HepG2 (cell line): ENCODE results near the gene CELSR2. TPM values are rescaled to one million over a fixed set of nuclear protein-coding genes. Genes with fewer than 3 reads are reported as not detected.

Experiments
- ATAC-seq: fragments of 200-7000 bp; cut with Tn5 transposase; 3 replicates; pipeline ENCODE4 v1.9.1; 2020; ENCODE audit warnings: mild to moderate bottlenecking, moderate library complexity
- BruUV-seq: library from RNA; stranded (reverse); fragments of 400-500 nt; replicated peaks from 2 replicates; lab custom pipeline; 2021; lab: Mats Ljungman, UMichigan
- CTCF ChIA-PET: fragments of 300-600 bp; formaldehyde crosslinking; extraction: SDS; loops from one replicate; lab custom pipeline; 2021; ENCODE audit warnings: low total read pairs, inconsistent platforms, low intra/inter-chr PET ratio; lab: Yijun Ruan, JAX
- POLR2A ChIA-PET: fragments of 350-600 bp; sonication (Branson Sonifier 250); formaldehyde crosslinking; loops from one replicate; lab custom pipeline; 2020; ENCODE audit warnings: antibody characterized with exemption, inconsistent platforms; lab: Yijun Ruan, JAX
- DNase-seq: peaks from one replicate; pipeline ENCODE4 v3.0.0-alpha.2; 2015; ENCODE audit warnings: low spot score
- FAIRE-seq: peaks from 3 replicates; lab custom pipeline; 2011; peaks lifted over from hg19 to GRCh38; lab: Jason Lieb, UNC
- H2AFZ ChIP-seq: one replicate; pipeline ENCODE4 v1.6.1; 2011; ENCODE audit warnings: low read length, inconsistent platforms
- H3K27ac ChIP-seq: fragments of 300-600 bp; 3 replicates; pipeline ENCODE4 v1.8.0; 2011; ENCODE audit warnings: mixed run types, mild to moderate bottlenecking, mixed read lengths, low read length, inconsistent platforms; ENCODE audit not compliant: insufficient read depth; ENCODE audit errors: extremely low read length
- H3K27me3 ChIP-seq, 2 experiments: fragments of 200-600 bp in 1 of 2; 2 replicates in 1 of 2; 3 replicates in 1 of 2; pipeline versions ENCODE4 v1.6.0 to v1.8.0; 2011; ENCODE audit warnings: low read length in 2 of 2, mild to moderate bottlenecking in 2 of 2, moderate library complexity in 2 of 2, inconsistent platforms in 1 of 2; ENCODE audit not compliant: insufficient read depth in 2 of 2, control insufficient read depth in 1 of 2
- H3K36me3 ChIP-seq, 2 experiments: fragments of 200-600 bp in 1 of 2; replicated peaks in 1 of 2; 2 replicates in 1 of 2; 3 replicates in 1 of 2; pipeline versions ENCODE4 v1.5.1 to v1.8.0; 2011; ENCODE audit warnings: low read length in 2 of 2, inconsistent platforms in 1 of 2; ENCODE audit not compliant: insufficient read depth in 2 of 2, control insufficient read depth in 1 of 2
- H3K4me1 ChIP-seq: 2 replicates; pipeline ENCODE4 v1.5.1; 2012; ENCODE audit warnings: low read length, inconsistent platforms; ENCODE audit not compliant: insufficient read depth
- H3K4me2 ChIP-seq: 2 replicates; pipeline ENCODE4 v1.6.0; 2011; ENCODE audit warnings: low read depth, low read length, inconsistent platforms
- H3K4me3 ChIP-seq, 3 experiments: fragments of 200-600 bp in 1 of 3; sonication (generic), shearing (Covaris generic) in 1 of 3; replicated peaks in 1 of 3; 2 replicates each; pipeline ENCODE4 v1.5.1; 2011 to 2016; ENCODE audit warnings: low read length in 3 of 3, inconsistent platforms in 2 of 3, low read depth in 2 of 3, mild to moderate bottlenecking in 2 of 3, control low read depth in 1 of 3, mixed read lengths in 1 of 3; ENCODE audit not compliant: insufficient read depth in 1 of 3
- H3K79me2 ChIP-seq: one replicate; pipeline ENCODE4 v1.6.1; 2011; ENCODE audit warnings: low read length, inconsistent platforms; ENCODE audit not compliant: insufficient read depth
- H3K9ac ChIP-seq: 2 replicates; pipeline ENCODE4 v1.6.0; 2011; ENCODE audit warnings: mild to moderate bottlenecking, low read depth, low read length, inconsistent platforms; ENCODE audit not compliant: insufficient read depth
- H3K9me3 ChIP-seq: 2 replicates; pipeline ENCODE4 v1.5.1; 2012; ENCODE audit warnings: mild to moderate bottlenecking, low read length
- H4K20me1 ChIP-seq: 2 replicates; pipeline ENCODE4 v1.6.0; 2011; ENCODE audit warnings: inconsistent platforms, mild to moderate bottlenecking, low read length, moderate library complexity; ENCODE audit not compliant: insufficient read depth
- EHMT2 ChIP-seq: fragments of 200-600 bp; sonication (generic); IDR thresholded peaks from 2 replicates; pipeline ENCODE4 v1.7.0; 2017; ENCODE audit warnings: antibody characterized with exemption, low read depth, low read length, borderline replicate concordance
- GATAD2A ChIP-seq: IDR thresholded peaks from 2 replicates; pipeline ENCODE4 v1.6.1; 2016
- JARID2 ChIP-seq: sonication (generic); formaldehyde crosslinking; IDR thresholded peaks from 2 replicates; pipeline ENCODE4 v1.8.1; 2023; ENCODE audit warnings: missing genetic modification reagents, inconsistent platforms; ENCODE audit not compliant: insufficient replicate concordance
- KDM2A ChIP-seq: sonication (generic); formaldehyde crosslinking; IDR thresholded peaks from 2 replicates; pipeline ENCODE4 v1.4.0; 2020; ENCODE audit warnings: low read depth, missing genetic modification reagents, borderline replicate concordance
- KDM3A ChIP-seq: IDR thresholded peaks from 2 replicates; pipeline ENCODE4 v1.6.1; 2018; ENCODE audit warnings: low read depth, missing compliant biosample characterization
- MBD4 ChIP-seq: IDR thresholded peaks from 2 replicates; pipeline ENCODE4 v1.6.1; 2012; ENCODE audit warnings: low read length, inconsistent platforms, borderline replicate concordance
- POLR2AphosphoS2 ChIP-seq: IDR thresholded peaks from 2 replicates; pipeline ENCODE4 v1.6.1; 2011; ENCODE audit warnings: low read depth, low read length, improper control_type of control experiment
- PTBP1 ChIP-seq: fragments of 200-400 bp; formaldehyde crosslinking; IDR thresholded peaks from 2 replicates; pipeline ENCODE4 v1.6.1; 2018; ENCODE audit warnings: low read length, low read depth; ENCODE audit not compliant: poor library complexity, severe bottlenecking
- RFXANK ChIP-seq: IDR thresholded peaks from 2 replicates; pipeline ENCODE4 v1.6.1; 2016
- TEAD3 ChIP-seq: optimal IDR thresholded peaks from 2 replicates; pipeline ENCODE3; 2016; ENCODE audit warnings: borderline replicate concordance
- U2AF1 ChIP-seq: fragments of 200-400 bp; formaldehyde crosslinking; optimal IDR thresholded peaks from 2 replicates; pipeline ENCODE3; 2017; ENCODE audit warnings: mild to moderate bottlenecking, low read depth, low read length
- ZHX2 ChIP-seq, 2 experiments: sonication (generic) in 1 of 2; formaldehyde crosslinking in 1 of 2; IDR thresholded peaks; 2 replicates each; pipeline versions ENCODE4 v1.6.1 to v1.9.0; 2014 to 2022; ENCODE audit warnings: antibody characterized with exemption in 1 of 2, borderline replicate concordance in 1 of 2, inconsistent platforms in 1 of 2, low read depth in 1 of 2, missing genetic modification reagents in 1 of 2
- ZNF207 ChIP-seq: fragments of 450-650 bp; IDR thresholded peaks from 2 replicates; pipeline ENCODE4 v1.6.1; 2016; ENCODE audit warnings: antibody characterized with exemption, borderline replicate concordance
- ZNF232 ChIP-seq: sonication (generic); formaldehyde crosslinking; IDR thresholded peaks from 2 replicates; pipeline ENCODE4 v1.4.0; 2020; ENCODE audit warnings: missing genetic modification reagents, borderline replicate concordance
- ZNF251 ChIP-seq: sonication (generic); formaldehyde crosslinking; IDR thresholded peaks from 2 replicates; pipeline ENCODE4 v1.9.0; 2021; ENCODE audit warnings: mild to moderate bottlenecking, missing genetic modification reagents
- ZNF329 ChIP-seq: sonication (generic); formaldehyde crosslinking; IDR thresholded peaks from 2 replicates; pipeline ENCODE4 v1.9.0; 2021; ENCODE audit warnings: low read depth, mild to moderate bottlenecking, missing genetic modification reagents
- ZNF530 ChIP-seq: sonication (generic); formaldehyde crosslinking; IDR thresholded peaks from 2 replicates; pipeline ENCODE4 v1.5.0; 2020; ENCODE audit warnings: low read depth, mild to moderate bottlenecking, missing genetic modification reagents
- ZNF746 ChIP-seq: sonication (generic); formaldehyde crosslinking; IDR thresholded peaks from 2 replicates; pipeline ENCODE4 v1.8.0; 2022; ENCODE audit warnings: mild to moderate bottlenecking, missing genetic modification reagents
- ZSCAN12 ChIP-seq: sonication (generic); formaldehyde crosslinking; IDR thresholded peaks from 2 replicates; pipeline ENCODE4 v1.9.0; 2021; ENCODE audit warnings: mild to moderate bottlenecking, missing genetic modification reagents
- WGBS: methylation state at CpG from one replicate; pipeline ENCODE4 v1.1.6; 2017; ENCODE audit warnings: low lambda C conversion rate; 5-methylcytosine and 5-hydroxymethylcytosine counted together
- in situ Hi-C: cut with HindIII; loops from 2 replicates; pipeline ENCODE4 v1.10.0; 2017; ENCODE audit warnings: low pct_unique_long_range_greater_than_20kb; ENCODE audit not compliant: extremely low pct_ligation_motif_present
- intact Hi-C: fragments of 100-400 bp; cut with micrococcal nuclease; formaldehyde crosslinking; loops from one replicate; pipeline ENCODE4 v1.10.0; 2022; ENCODE audit not compliant: unreplicated experiment
- polyA plus RNA-seq, 8 experiments: library from polyadenylated mRNA; depleted of rRNA in 3 of 8; stranded (reverse) in 7 of 8; unstranded in 1 of 8; fragments of >200 nt; fragmentation: Illumina TruSeq in 4 of 8; extraction: Trizol in 4 of 8; gene quantifications; 2 replicates each; pipeline versions ENCODE4 v1.2.1 to v1.2.3, GENCODE V29; 2011 to 2016; ENCODE audit warnings: low read depth in 4 of 8, missing spikeins in 1 of 8, mixed read lengths in 1 of 8; ENCODE audit not compliant: insufficient read depth in 1 of 8
- total RNA-seq, 5 experiments: library from RNA; depleted of rRNA; stranded (reverse); fragments of >200 nt; fragmentation: Illumina TruSeq; extraction: Trizol; gene quantifications; 2 replicates each; pipeline ENCODE4 v1.2.3, GENCODE V29; 2016; ENCODE audit warnings: low read depth in 1 of 5

CELSR2 gene
- total and polyA plus RNA-seq, 2 of the 13 experiments (the other 11 are each of a cell fraction or from before 2014, with no cell fraction given) = 4.0 to 6.6 TPM

- H3K36me3 ChIP-seq = no peaks in the 10 kb centered on the region; a peak in 1 of 5 replicates
- BruUV-seq = no TSS peak
- H4K20me1 ChIP-seq = no peaks in the 10 kb centered on the region
- H3K27ac ChIP-seq = peak overlapping the region; percentile 88
- peak overlapping the region; percentile 91 for H3K4me2 ChIP-seq
- H3K9ac ChIP-seq = peak overlapping the region; percentile 71
- H3K79me2 ChIP-seq = no peaks in the 10 kb centered on the region
- no peak for FAIRE-seq
- intact Hi-C loops (no loop called here), in situ Hi-C loops (no loop called here)
- peaks cover 54% of the 10 kb centered on the region for H3K4me1 ChIP-seq
- DNase-seq = no peak
- H3K4me3 ChIP-seq = peak overlapping the region in 2 of 3 experiments; percentile 12 to 59; a peak in 1 of 6 replicates
- H3K27me3 ChIP-seq = peaks cover 0 to 8% of the 10 kb centered on the region in 2 experiments; a peak in 3 of 5 replicates
- ATAC-seq = no peak
- no peak overlapping the region for H2AFZ ChIP-seq
- H3K9me3 ChIP-seq = no peaks in the 10 kb centered on the region
- POLR2A ChIA-PET = interaction anchor here (0.6 to 1.9 kb wide), 10 partner anchors 8 to 177 kb away, joined by 3 to 10 read pairs (median 4); partner anchors contain the start of genes PSRC1 and SORT1
- CTCF ChIA-PET = interaction anchor here (1.6 kb wide), 1 partner anchor 52 kb away, joined by 3 read pairs; no protein-coding TSS in a partner anchor
- 78% methylated on average over 21 of the region's 33 CpGs for WGBS
- TF ChIP-seq KDM3A (CRISPR knock-in tag) = no peak
- no peak for TF ChIP-seq ZNF251
- TF ChIP-seq ZNF232 = no peak
- no peak for TF ChIP-seq RFXANK (CRISPR knock-in tag)
- no peak for TF ChIP-seq ZHX2 (IDR thresholded peaks at IDR 0.05; ENCODE audit: low read depth)
- no peak for TF ChIP-seq ZHX2 (CRISPR knock-in tag; IDR thresholded peaks at IDR 0.05; ENCODE audit: borderline replicate concordance)
- no peak for TF ChIP-seq ZNF207
- no peak for TF ChIP-seq ZNF329 (CRISPR knock-in tag)
- no peak for TF ChIP-seq MBD4
- no peak for TF ChIP-seq ZNF530 (CRISPR knock-in tag)
- TF ChIP-seq PTBP1 = no peak
- TF ChIP-seq JARID2 = no peak
- TF ChIP-seq ZSCAN12 = no peak
- TF ChIP-seq ZNF746 (CRISPR knock-in tag) = 0 out of 2 replicates have a peak, but pooled peaks have one; percentile 7
- no peak for TF ChIP-seq GATAD2A (CRISPR knock-in tag)
- no peak for TF ChIP-seq KDM2A (CRISPR knock-in tag)
- no peak for TF ChIP-seq U2AF1
- TF ChIP-seq EHMT2 = no peak
- no peak for TF ChIP-seq POLR2AphosphoS2
- no peak for TF ChIP-seq TEAD3
Measured at GRCh38 chr1:109252893-109253802, 3.8 kb downstream of the CELSR2 start.
